Calu3 (cell line): ENCODE data around the gene NFKBIZ. TPM values are rescaled to one million over a fixed set of nuclear protein-coding genes. Genes with fewer than 3 reads are reported as not detected.

ENCODE experiments used
- BruUV-seq: library from RNA; stranded (reverse); fragments of 400-500 nt; replicated peaks from 2 replicates; lab custom pipeline; 2021; lab: Mats Ljungman, UMichigan
- CTCF ChIA-PET: fragments of 300-600 bp; sonication (Branson Sonifier 250); formaldehyde crosslinking; loops from one replicate; lab custom pipeline; 2022; ENCODE audit warnings: antibody characterized with exemption; lab: Charles Lee
- DNase-seq: peaks from one replicate; pipeline ENCODE4 v3.0.0; 2022
- H3K27ac Mint-ChIP-seq: one replicate; pipeline ENCODE4 v1.8.0; 2022; ENCODE audit warnings: mixed read lengths; ENCODE audit not compliant: unreplicated experiment
- H3K27me3 Mint-ChIP-seq: one replicate; pipeline ENCODE4 v1.8.0; 2022; ENCODE audit warnings: mixed read lengths; ENCODE audit not compliant: unreplicated experiment
- H3K36me3 Mint-ChIP-seq: one replicate; pipeline ENCODE4 v1.8.0; 2022; ENCODE audit warnings: mild to moderate bottlenecking, moderate library complexity, mixed read lengths; ENCODE audit not compliant: insufficient read depth, unreplicated experiment
- H3K4me1 Mint-ChIP-seq: one replicate; pipeline ENCODE4 v1.8.0; 2022; ENCODE audit warnings: mild to moderate bottlenecking, low read depth, mixed read lengths; ENCODE audit not compliant: unreplicated experiment
- H3K4me3 Mint-ChIP-seq: one replicate; pipeline ENCODE4 v1.8.0; 2022; ENCODE audit warnings: mild to moderate bottlenecking, low read depth, moderate library complexity, mixed read lengths; ENCODE audit not compliant: unreplicated experiment
- H3K9me3 Mint-ChIP-seq: one replicate; pipeline ENCODE4 v1.8.0; 2022; ENCODE audit warnings: low read depth, mixed read lengths; ENCODE audit not compliant: unreplicated experiment
- CTCF ChIP-seq: fragments of 200-600 bp; IDR thresholded peaks from one replicate; pipeline ENCODE4 v1.8.0; 2022; ENCODE audit warnings: antibody characterized with exemption; ENCODE audit not compliant: unreplicated experiment
- intact Hi-C: fragments of 100-400 bp; cut with micrococcal nuclease; formaldehyde crosslinking; loops from one replicate; pipeline ENCODE4 v1.10.0; 2022; ENCODE audit not compliant: unreplicated experiment
- total RNA-seq: library from RNA; stranded (reverse); gene quantifications from 2 replicates; pipeline ENCODE4 v1.2.3, GENCODE V29; 2022

Gene NFKBIZ
- total RNA-seq, 1 experiment from 2014 or later: 217 TPM

- Mint-ChIP-seq H3K4me1 (peaks cover 35% of the 10 kb centered on the region), H3K36me3 (peaks cover 14% of the 10 kb centered on the region), H3K27ac (no peak overlapping the region), H3K9me3 (no peaks in the 10 kb centered on the region), H3K4me3 (peak overlapping the region; percentile 79), H3K27me3 (no peaks in the 10 kb centered on the region)
- TF ChIP-seq CTCF: no peak
- DNase-seq: no peak
- CTCF ChIA-PET: no interaction called here
- BruUV-seq: no TSS peak
- intact Hi-C loops: no loop called here
Measured at GRCh38 chr3:101829437-101829830, 19.9 kb upstream of the NFKBIZ start.

- DNase-seq: no peak
- no TSS peak for BruUV-seq
- Mint-ChIP-seq H3K4me3 (no peak overlapping the region), H3K27me3 (no peaks in the 10 kb centered on the region), H3K9me3 (no peaks in the 10 kb centered on the region), H3K36me3 (peaks cover 14% of the 10 kb centered on the region), H3K4me1 (peaks cover 35% of the 10 kb centered on the region), H3K27ac (no peak overlapping the region)
- TF ChIP-seq CTCF: no peak
- CTCF ChIA-PET: no interaction called here
- intact Hi-C loops: no loop called here
Measured at GRCh38 chr3:101829874-101830273, 19.4 kb upstream of the NFKBIZ start.

GRCh38 chr3:101833446-101833974 lies 15.8 kb upstream of the NFKBIZ start:
- H3K27ac Mint-ChIP-seq: no peak overlapping the region
- no TSS peak for BruUV-seq
- TF ChIP-seq CTCF: no peak
- H3K27me3 Mint-ChIP-seq: no peaks in the 10 kb centered on the region
- CTCF ChIA-PET: no interaction called here
- DNase-seq: no peak
- intact Hi-C loops: no loop called here
- H3K36me3 Mint-ChIP-seq: no peaks in the 10 kb centered on the region
- H3K9me3 Mint-ChIP-seq: no peaks in the 10 kb centered on the region
- H3K4me3 Mint-ChIP-seq: no peak overlapping the region
- peaks cover 37% of the 10 kb centered on the region for H3K4me1 Mint-ChIP-seq

GRCh38 chr3:101835676-101836075 lies 13.6 kb upstream of the NFKBIZ start:
- no peak for TF ChIP-seq CTCF
- no peaks in the 10 kb centered on the region for H3K27me3 Mint-ChIP-seq
- H3K4me1 Mint-ChIP-seq: peaks cover 28% of the 10 kb centered on the region
- CTCF ChIA-PET: no interaction called here
- DNase-seq: no peak
- no peaks in the 10 kb centered on the region for H3K9me3 Mint-ChIP-seq
- intact Hi-C loops: no loop called here
- no peak overlapping the region for H3K27ac Mint-ChIP-seq
- no TSS peak for BruUV-seq
- H3K36me3 Mint-ChIP-seq: no peaks in the 10 kb centered on the region
- H3K4me3 Mint-ChIP-seq: no peak overlapping the region
